NCI-H1048 (cell line): ENCODE measurements around the gene SEH1L.
A peak's percentile ranks its signal among the peaks of the same experiment; 100 is the strongest.
"Not testable (repeated sequence)": the region's sequence is repeated elsewhere in the genome, so short reads cannot be mapped to it uniquely, and the experiment has no call there.

Source experiments
- DNase-seq: peaks from one replicate; lab custom pipeline; 2025; lab: John Stamatoyannopoulos, UW

The SEH1L gene

DNA sequence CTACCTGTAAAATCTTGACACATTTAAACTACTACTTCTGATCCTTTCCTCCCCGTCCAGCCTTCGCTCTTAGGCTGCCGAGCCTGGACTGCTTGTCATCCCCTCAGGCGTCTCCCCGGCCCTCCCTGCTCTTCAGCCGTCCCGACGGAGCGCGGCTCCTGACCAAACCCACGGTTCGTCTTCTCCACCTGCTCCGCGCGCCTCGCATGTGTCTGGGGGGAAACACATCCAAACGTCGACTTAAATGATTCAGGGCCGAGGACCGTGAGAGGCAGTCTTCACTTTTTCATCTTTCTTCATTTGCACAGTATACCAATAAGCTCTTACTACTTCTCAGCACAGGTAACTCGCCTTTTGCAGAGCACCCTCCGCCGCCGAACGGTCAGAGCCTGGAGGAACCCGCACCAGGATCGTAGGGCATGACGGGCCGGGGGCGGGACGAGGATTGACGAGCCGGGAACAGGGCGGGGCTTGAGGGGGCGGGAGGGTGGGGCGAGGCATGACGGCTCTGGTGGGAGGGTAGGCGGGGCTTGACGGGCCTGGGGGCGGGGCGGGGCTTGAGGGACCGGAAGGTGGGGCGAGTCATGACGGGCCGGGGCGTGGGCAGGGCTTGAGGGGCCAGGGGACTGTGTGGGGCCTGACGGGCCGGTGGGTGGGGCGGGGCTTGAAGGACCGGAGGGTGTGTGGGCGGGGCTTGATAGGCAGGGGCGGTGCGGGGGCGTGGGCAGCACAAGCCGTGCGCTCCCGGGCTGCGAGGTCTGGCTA, at the start of gene SEH1L:
Gene SEH1L, plus strand, starts transcription at position 727 of the 765 bp plus-strand sequence. CDS start 111 bp downstream, outside the sequence.
- DNase-seq: peak; percentile 90

- not testable (repeated sequence) for DNase-seq
Measured at GRCh38 chr18:12901208-12901607, 46.6 kb upstream of the SEH1L start.

GRCh38 chr18:12904012-12904516, 43.7 kb upstream of the SEH1L start:
- DNase-seq: no peak

- no peak for DNase-seq
Measured at GRCh38 chr18:12906119-12906518, 41.7 kb upstream of the SEH1L start.

DNA sequence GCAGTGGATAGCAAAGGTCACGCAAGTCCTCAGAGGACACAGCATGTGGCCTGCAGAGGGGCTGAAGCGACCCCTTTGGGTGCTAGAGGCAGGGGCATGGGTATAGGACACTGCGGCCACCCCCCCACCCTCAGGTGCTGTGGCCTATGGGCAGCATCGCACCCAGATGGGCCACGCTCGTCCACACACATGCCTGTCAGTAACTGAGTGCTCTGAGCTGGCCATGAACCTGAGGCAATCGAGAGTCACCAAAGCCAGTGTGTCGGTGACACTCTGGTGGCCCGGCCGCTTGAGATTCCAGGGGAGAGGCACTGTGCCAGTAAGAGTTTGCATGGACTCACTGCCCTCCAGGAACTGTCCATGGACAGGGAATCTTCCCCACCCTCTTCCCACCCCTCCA, 41.0 kb upstream of the SEH1L start:
- DNase-seq: no peak

GRCh38 chr18:12907258-12907925, 40.4 kb upstream of the SEH1L start:
- no peak for DNase-seq

GRCh38 chr18:12908706-12909105, 39.1 kb upstream of the SEH1L start:
- no peak for DNase-seq

DNA sequence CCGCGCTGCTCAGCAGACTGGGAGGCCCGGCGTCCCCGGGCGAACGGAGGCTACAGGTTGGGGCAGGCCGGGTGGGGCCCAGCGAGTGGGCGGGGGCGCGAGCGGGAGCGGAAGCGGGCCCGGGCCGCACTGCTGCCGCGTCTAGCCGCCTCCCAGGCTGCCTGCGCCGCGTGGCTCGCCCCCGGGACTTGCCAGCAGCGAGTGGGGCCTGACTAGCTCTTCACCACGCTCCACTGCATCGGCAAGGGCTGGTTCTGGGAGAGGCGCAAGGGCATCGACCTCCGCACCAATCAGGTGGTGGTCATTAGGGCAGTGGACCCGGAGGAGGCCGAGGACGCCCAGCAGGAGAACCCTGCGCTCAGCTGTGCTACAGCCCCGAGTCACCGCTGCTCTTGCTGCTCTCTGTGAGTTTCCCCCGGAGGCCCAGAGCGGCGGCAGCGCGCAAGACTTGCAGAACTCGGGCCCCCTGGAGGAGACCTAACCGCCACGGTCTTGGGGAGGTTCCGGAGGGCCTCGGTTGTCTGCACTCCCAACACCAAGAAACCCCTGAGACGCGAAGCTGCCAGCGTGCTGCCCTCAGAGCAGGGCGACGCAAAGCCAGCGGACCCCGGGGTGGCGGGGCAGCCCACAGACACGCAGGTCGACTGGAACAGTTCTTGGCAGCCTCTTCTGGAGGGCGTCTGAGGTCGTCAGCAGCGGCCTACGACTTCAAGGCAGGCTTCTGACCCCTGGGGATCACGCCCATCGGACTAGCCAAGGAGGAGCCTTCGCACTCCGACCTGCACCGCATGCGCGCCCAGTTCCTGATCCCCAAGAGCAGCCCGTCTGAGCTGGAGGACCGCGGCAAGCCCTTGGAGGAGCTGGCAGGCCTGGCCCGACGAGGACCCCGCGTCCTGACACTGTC, 36.5 kb upstream of the SEH1L start:
- no peak for DNase-seq

GRCh38 chr18:12911929-12912703, 35.7 kb upstream of the SEH1L start:
- DNase-seq: no peak

- DNase-seq: no peak
Measured at GRCh38 chr18:12921178-12921577, 26.6 kb upstream of the SEH1L start.

- no peak for DNase-seq
Measured at GRCh38 chr18:12922266-12922665, 25.5 kb upstream of the SEH1L start.

- DNase-seq: no peak
Measured at GRCh38 chr18:12924616-12925015, 23.2 kb upstream of the SEH1L start.

GRCh38 chr18:12928206-12928605, 19.6 kb upstream of the SEH1L start:
- no peak for DNase-seq

GRCh38 chr18:12928641-12929040, 19.2 kb upstream of the SEH1L start:
- no peak for DNase-seq

DNA sequence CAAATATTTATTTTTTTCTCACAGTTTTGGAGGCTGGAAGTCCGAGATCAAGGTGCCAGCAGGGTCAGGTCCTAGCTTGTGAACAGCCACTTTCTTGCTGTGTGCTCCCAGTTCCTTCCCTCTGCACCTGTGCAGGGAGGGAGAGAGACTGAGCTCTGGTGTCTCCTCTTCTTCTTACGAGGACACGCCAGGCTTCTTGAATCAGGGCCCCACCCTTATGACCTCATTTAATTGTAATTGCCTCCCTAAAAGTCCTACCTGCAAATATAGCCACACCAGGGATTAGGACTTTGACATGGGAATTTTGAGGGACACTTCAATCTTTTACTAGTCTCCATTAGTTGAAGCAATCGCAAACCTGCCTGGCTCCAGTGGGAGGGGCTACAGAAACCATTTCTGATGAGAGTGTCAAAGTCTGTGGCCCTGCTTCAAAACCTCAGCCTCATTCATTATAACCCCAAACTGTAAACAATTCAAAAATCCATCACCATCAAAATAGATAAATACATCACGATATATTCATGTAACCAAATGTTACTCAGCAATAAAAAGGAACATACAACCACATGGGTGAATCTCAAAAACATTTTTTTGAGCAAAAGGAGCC, 18.2 kb upstream of the SEH1L start:
- DNase-seq: no peak

GRCh38 chr18:12930376-12930775, 17.4 kb upstream of the SEH1L start:
- no peak for DNase-seq

GRCh38 chr18:12930908-12931307, 16.9 kb upstream of the SEH1L start:
- no peak for DNase-seq

GRCh38 chr18:12933327-12933726, 14.5 kb upstream of the SEH1L start:
- DNase-seq: no peak

DNA sequence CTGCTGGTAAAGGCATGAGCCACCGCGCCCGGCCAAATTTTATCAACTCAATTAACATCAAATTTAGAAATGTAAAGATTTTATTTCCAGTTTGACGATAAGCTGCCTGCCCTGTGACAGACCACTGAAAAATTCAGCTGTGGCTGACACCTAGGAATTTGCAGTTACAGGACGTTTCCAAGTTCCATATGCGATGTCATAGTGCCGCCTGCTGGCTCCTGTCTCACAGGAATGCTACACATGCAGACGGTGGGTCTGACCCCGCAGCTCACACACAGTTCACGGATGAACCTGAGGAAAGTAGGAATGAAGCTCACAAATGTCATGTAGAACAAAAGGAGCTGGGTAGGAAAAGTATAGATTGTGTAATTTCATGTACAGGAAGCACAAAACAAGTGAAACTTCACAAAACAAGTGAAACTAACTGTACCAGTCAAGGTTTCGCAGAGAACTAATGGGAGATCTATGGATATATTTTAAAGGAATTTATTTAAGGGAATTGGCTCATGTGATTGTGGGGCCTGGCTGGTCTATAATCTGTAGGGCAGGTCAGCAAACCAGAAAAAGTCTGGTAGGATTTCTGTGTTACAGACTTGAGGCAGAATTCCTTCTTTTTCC, 13.2 kb upstream of the SEH1L start:
- peak; percentile 17 for DNase-seq

DNA sequence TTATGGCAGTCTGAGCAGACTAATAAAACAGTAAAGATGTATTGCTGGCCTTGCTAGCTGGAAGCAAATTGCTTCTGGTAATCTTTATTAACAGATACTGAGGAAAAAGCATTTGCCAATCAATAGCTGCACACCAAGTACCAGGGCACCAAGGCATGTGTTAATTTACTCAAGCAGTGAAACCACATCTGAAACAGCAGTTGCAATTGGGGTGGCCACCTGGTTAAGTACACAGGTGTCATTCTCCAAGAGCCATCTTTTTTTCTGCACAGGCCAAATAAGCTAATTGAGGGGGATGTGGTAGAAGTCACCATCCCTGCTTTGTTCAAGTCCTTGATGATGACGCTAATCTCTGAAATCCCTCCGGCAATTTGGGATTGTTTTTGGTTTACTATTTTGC, 8.6 kb upstream of the SEH1L start:
- DNase-seq: no peak

DNA sequence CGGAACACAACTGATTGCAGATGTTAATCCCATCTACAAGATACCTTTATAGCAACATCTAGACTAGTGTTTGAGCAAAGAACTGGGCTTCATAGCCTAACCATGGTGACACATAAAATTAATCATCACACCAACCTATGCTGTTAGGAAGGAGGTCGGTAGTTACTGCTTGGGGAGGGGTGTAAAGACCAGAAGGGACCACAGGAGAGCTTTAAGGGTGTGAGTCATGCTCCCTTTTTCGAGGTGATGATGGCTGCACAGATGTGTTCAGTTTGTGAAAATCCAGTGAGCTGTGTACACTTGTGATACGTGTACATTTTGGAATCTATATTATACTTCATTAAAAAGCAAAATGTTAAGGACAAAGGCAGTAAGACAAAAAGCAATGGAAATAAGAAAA, 4.6 kb upstream of the SEH1L start:
- DNase-seq: no peak
